Uterus (tissue), 2 donors: Measurements from ENCODE around the gene ITSN1.

Experiments used
- POLR2A ChIP-seq, 2 donors: fragments of 450-650 bp; IDR thresholded peaks; one replicate each; pipeline ENCODE4 v1.6.1; 2016; ENCODE audit warnings: antibody characterized with exemption in 2 of 2, mild to moderate bottlenecking in 1 of 2, moderate library complexity in 1 of 2
- TF ChIP-seq, protein P1 (sequence below), 4 experiments: fragments of 200-600 bp in 2 of 4; fragments of 450-650 bp in 2 of 4; sonication (generic) in 2 of 4; IDR thresholded peaks; one replicate each; pipeline ENCODE4 v1.5.1; 2016 to 2019; ENCODE audit warnings: antibody characterized with exemption in 4 of 4, mild to moderate bottlenecking in 2 of 4, moderate library complexity in 1 of 4

DNA sequence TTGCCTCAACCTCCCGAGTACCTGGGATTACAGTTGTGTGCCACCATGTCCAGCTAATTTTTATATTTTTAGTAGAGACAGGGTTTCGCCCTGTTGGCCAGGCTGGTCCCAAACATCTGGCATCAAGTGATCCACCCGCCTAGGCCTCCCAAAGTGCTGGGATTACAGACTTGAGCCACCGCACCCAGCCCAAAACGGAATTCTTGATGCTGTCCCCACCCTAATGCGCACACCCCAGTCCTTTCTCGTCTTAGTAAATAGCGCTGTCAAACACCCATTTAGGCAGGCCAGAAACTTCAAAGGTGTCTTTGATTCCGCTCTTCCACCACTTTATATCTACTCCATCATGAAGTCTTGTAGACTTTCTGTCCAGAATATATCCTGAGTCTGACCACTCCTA is 35.1 kb downstream of the ITSN1 start:
- TF ChIP-seq POLR2A (IDR thresholded peaks at IDR 0.05): no peak
- TF ChIP-seq, protein P1, sequence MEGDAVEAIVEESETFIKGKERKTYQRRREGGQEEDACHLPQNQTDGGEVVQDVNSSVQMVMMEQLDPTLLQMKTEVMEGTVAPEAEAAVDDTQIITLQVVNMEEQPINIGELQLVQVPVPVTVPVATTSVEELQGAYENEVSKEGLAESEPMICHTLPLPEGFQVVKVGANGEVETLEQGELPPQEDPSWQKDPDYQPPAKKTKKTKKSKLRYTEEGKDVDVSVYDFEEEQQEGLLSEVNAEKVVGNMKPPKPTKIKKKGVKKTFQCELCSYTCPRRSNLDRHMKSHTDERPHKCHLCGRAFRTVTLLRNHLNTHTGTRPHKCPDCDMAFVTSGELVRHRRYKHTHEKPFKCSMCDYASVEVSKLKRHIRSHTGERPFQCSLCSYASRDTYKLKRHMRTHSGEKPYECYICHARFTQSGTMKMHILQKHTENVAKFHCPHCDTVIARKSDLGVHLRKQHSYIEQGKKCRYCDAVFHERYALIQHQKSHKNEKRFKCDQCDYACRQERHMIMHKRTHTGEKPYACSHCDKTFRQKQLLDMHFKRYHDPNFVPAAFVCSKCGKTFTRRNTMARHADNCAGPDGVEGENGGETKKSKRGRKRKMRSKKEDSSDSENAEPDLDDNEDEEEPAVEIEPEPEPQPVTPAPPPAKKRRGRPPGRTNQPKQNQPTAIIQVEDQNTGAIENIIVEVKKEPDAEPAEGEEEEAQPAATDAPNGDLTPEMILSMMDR (IDR thresholded peaks at IDR 0.05): no peak
